Thoracic aorta (tissue), 2 donors: ENCODE data around the gene GLP2R. TPM values are rescaled to one million over a fixed set of nuclear protein-coding genes. Genes with fewer than 3 reads are reported as not detected.

Experiments
- ATAC-seq: fragments of 150-250 bp; one replicate; pipeline ENCODE4 v1.8.0; 2017; ENCODE audit warnings: low read depth; ENCODE audit not compliant: insufficient number of reproducible peaks, low FRiP score
- DNase-seq: peaks from one replicate; pipeline ENCODE4 v3.0.0-alpha.2; 2020; ENCODE audit warnings: low spot score
- H3K27ac ChIP-seq, 2 donors: fragments of 200-600 bp; sonication (generic); 1 replicate in 1 of 2; 2 replicates in 1 of 2; pipeline ENCODE4 v1.5.1; 2016; ENCODE audit warnings: mild to moderate bottlenecking in 2 of 2, moderate library complexity in 2 of 2
- H3K27me3 ChIP-seq: fragments of 200-600 bp; sonication (generic); replicated peaks from 2 replicates; pipeline ENCODE4 v1.6.0; 2016; ENCODE audit warnings: mild to moderate bottlenecking; ENCODE audit not compliant: insufficient read depth
- H3K36me3 ChIP-seq: fragments of 200-600 bp; sonication (generic); one replicate; pipeline ENCODE4 v1.5.1; 2016
- H3K4me1 ChIP-seq, 2 donors: fragments of 200-600 bp; sonication (generic); 1 replicate in 1 of 2; 2 replicates in 1 of 2; pipeline versions ENCODE4 v1.5.1 to v1.6.0; 2016; ENCODE audit warnings: low read depth in 2 of 2, mild to moderate bottlenecking in 1 of 2; ENCODE audit not compliant: control insufficient read depth in 1 of 2
- H3K4me3 ChIP-seq: fragments of 200-600 bp; sonication (generic); 2 replicates; pipeline ENCODE4 v1.5.1; 2016; ENCODE audit warnings: mild to moderate bottlenecking
- H3K9me3 ChIP-seq: fragments of 200-600 bp; sonication (generic); 2 replicates; pipeline ENCODE4 v1.5.1; 2016
- CTCF ChIP-seq: fragments of 200-600 bp; sonication (generic); IDR thresholded peaks from one replicate; pipeline ENCODE4 v1.5.1; 2019; ENCODE audit warnings: antibody characterized with exemption
- total RNA-seq, 2 donors: library from RNA; depleted of rRNA; stranded (reverse); fragments of >200 nt; gene quantifications; one replicate each; pipeline versions ENCODE4 v1.1.0 to v1.2.3, GENCODE V29; 2016

The GLP2R gene
- total RNA-seq, 2 donors from 2014 or later, result 2.3 TPM; not detected in 1

- Histone ChIP-seq H3K4me1 (no peaks in the 10 kb centered on the region), H3K27me3 (no peaks in the 10 kb centered on the region), H3K4me3 (no peak overlapping the region), H3K36me3 (no peaks in the 10 kb centered on the region), H3K9me3 (no peaks in the 10 kb centered on the region), H3K27ac (no peak overlapping the region)
- ATAC-seq (no peak), DNase-seq (no peak)
- TF ChIP-seq CTCF, result no peak
These were observed 19.0 kb upstream of the GLP2R start for GRCh38 chr17:9806699-9807098.

GRCh38 chr17:9809409-9809808 is 16.3 kb upstream of the GLP2R start:
- Histone ChIP-seq H3K27ac (no peak overlapping the region), H3K4me3 (no peak overlapping the region), H3K4me1 (no peaks in the 10 kb centered on the region), H3K36me3 (no peaks in the 10 kb centered on the region), H3K9me3 (no peaks in the 10 kb centered on the region), H3K27me3 (no peaks in the 10 kb centered on the region)
- ATAC-seq (no peak), DNase-seq (no peak)
- TF ChIP-seq CTCF, result no peak

GRCh38 chr17:9810100-9810949 is 15.4 kb upstream of the GLP2R start:
- no peak overlapping the region for H3K4me3 ChIP-seq
- H3K27ac ChIP-seq, result no peak overlapping the region
- H3K4me1 ChIP-seq, result no peaks in the 10 kb centered on the region
- DNase-seq (no peak), ATAC-seq (no peak)
- no peak for TF ChIP-seq CTCF
- no peaks in the 10 kb centered on the region for H3K9me3 ChIP-seq
- H3K36me3 ChIP-seq, result no peaks in the 10 kb centered on the region
- no peaks in the 10 kb centered on the region for H3K27me3 ChIP-seq

- ATAC-seq (no peak), DNase-seq (no peak)
- no peak for TF ChIP-seq CTCF
- Histone ChIP-seq H3K9me3 (no peaks in the 10 kb centered on the region), H3K27me3 (no peaks in the 10 kb centered on the region), H3K4me3 (no peak overlapping the region), H3K27ac (no peak overlapping the region), H3K36me3 (no peaks in the 10 kb centered on the region), H3K4me1 (no peaks in the 10 kb centered on the region)
These were observed 14.6 kb upstream of the GLP2R start for GRCh38 chr17:9811086-9811485.

GRCh38 chr17:9811537-9811936 is 14.2 kb upstream of the GLP2R start:
- Histone ChIP-seq H3K27me3 (no peaks in the 10 kb centered on the region), H3K4me3 (no peak overlapping the region), H3K27ac (no peak overlapping the region), H3K36me3 (no peaks in the 10 kb centered on the region), H3K4me1 (no peaks in the 10 kb centered on the region), H3K9me3 (no peaks in the 10 kb centered on the region)
- TF ChIP-seq CTCF, result no peak
- ATAC-seq, result no peak
- DNase-seq, result no peak
